ES-I3 (cell line): Measurements from ENCODE around the gene ZKSCAN1.

ENCODE experiments used
- H3K36me3 ChIP-seq: 2 replicates; pipeline ENCODE4 v1.6.1; 2013; ENCODE audit warnings: mild to moderate bottlenecking, low read length, control low read depth, moderate library complexity; ENCODE audit not compliant: insufficient read depth
- H3K4me1 ChIP-seq: 2 replicates; pipeline ENCODE4 v1.6.1; 2013; ENCODE audit warnings: mild to moderate bottlenecking, control low read depth, low read length; ENCODE audit not compliant: insufficient read depth
- H3K9ac ChIP-seq: 2 replicates; pipeline ENCODE4 v1.6.1; 2013; ENCODE audit warnings: low read depth, mild to moderate bottlenecking, low read length, moderate library complexity
- H3K9me3 ChIP-seq: 2 replicates; pipeline ENCODE4 v1.6.1; 2013; ENCODE audit warnings: mild to moderate bottlenecking, low read length, moderate library complexity; ENCODE audit not compliant: control insufficient read depth, insufficient read depth

Gene ZKSCAN1

GRCh38 chr7:100035876-100036275 is 20.5 kb downstream of the ZKSCAN1 start:
- Histone ChIP-seq H3K36me3 (peaks cover 30% of the 10 kb centered on the region), H3K9me3 (no peaks in the 10 kb centered on the region), H3K9ac (no peak overlapping the region), H3K4me1 (0 out of 2 replicates have a peak, but pooled peaks cover 4% of the 10 kb centered on the region)

- H3K4me1 ChIP-seq: 0 out of 2 replicates have a peak, but pooled peaks cover 6% of the 10 kb centered on the region
- H3K36me3 ChIP-seq: peaks cover 21% of the 10 kb centered on the region
- no peak overlapping the region for H3K9ac ChIP-seq
- H3K9me3 ChIP-seq: no peaks in the 10 kb centered on the region
Measured at GRCh38 chr7:100038326-100038725, 22.9 kb downstream of the ZKSCAN1 start.

GRCh38 chr7:100040575-100040974 is 25.2 kb downstream of the ZKSCAN1 start:
- Histone ChIP-seq H3K36me3 (peaks cover 4% of the 10 kb centered on the region), H3K4me1 (0 out of 2 replicates have a peak, but pooled peaks cover 6% of the 10 kb centered on the region), H3K9me3 (no peaks in the 10 kb centered on the region), H3K9ac (no peak overlapping the region)

- no peak overlapping the region for H3K9ac ChIP-seq
- no peaks in the 10 kb centered on the region for H3K36me3 ChIP-seq
- H3K4me1 ChIP-seq: 0 out of 2 replicates have a peak, but pooled peaks cover 9% of the 10 kb centered on the region
- H3K9me3 ChIP-seq: no peaks in the 10 kb centered on the region
Measured at GRCh38 chr7:100044718-100045117, 29.3 kb downstream of the ZKSCAN1 start.

GRCh38 chr7:100048680-100049079 is 33.3 kb downstream of the ZKSCAN1 start:
- Histone ChIP-seq H3K9ac (no peak overlapping the region), H3K9me3 (no peaks in the 10 kb centered on the region), H3K4me1 (peaks cover 3% of the 10 kb centered on the region; the same call in 1 of the 2 replicates), H3K36me3 (peaks cover 12% of the 10 kb centered on the region; the same call in 1 of the 2 replicates)

- Histone ChIP-seq H3K36me3 (peaks cover 12% of the 10 kb centered on the region; the same call in 1 of the 2 replicates), H3K9ac (peak within 1 kb of the TSS; percentile 97), H3K4me1 (peaks cover 3% of the 10 kb centered on the region; the same call in 1 of the 2 replicates), H3K9me3 (no peaks in the 10 kb centered on the region)
Measured at GRCh38 chr7:100049441-100050291, 34.3 kb downstream of the ZKSCAN1 start, which contains the start of gene ZSCAN21. Gene ZSCAN21, plus strand, starts transcription at chr7:100049774. Its CDS starts 7,233 bp downstream, at chr7:100057007.

- Histone ChIP-seq H3K9ac (no peak overlapping the region), H3K9me3 (no peaks in the 10 kb centered on the region), H3K36me3 (peaks cover 12% of the 10 kb centered on the region; the same call in 1 of the 2 replicates), H3K4me1 (peaks cover 3% of the 10 kb centered on the region; the same call in 1 of the 2 replicates)
Measured at GRCh38 chr7:100051611-100052010, 36.2 kb downstream of the ZKSCAN1 start.

GRCh38 chr7:100053215-100053614 is 37.8 kb downstream of the ZKSCAN1 start:
- Histone ChIP-seq H3K36me3 (peaks cover 23% of the 10 kb centered on the region; the same call in 1 of the 2 replicates), H3K9ac (no peak overlapping the region), H3K9me3 (no peaks in the 10 kb centered on the region), H3K4me1 (peaks cover 3% of the 10 kb centered on the region; the same call in 1 of the 2 replicates)

GRCh38 chr7:100057006-100057405 is 41.6 kb downstream of the ZKSCAN1 start:
- Histone ChIP-seq H3K9me3 (no peaks in the 10 kb centered on the region), H3K9ac (no peak overlapping the region), H3K4me1 (no peaks in the 10 kb centered on the region), H3K36me3 (peaks cover 34% of the 10 kb centered on the region)

GRCh38 chr7:100059251-100059739 is 43.9 kb downstream of the ZKSCAN1 start:
- Histone ChIP-seq H3K9me3 (no peaks in the 10 kb centered on the region), H3K36me3 (peaks cover 35% of the 10 kb centered on the region), H3K9ac (no peak overlapping the region), H3K4me1 (no peaks in the 10 kb centered on the region)

GRCh38 chr7:100061518-100062193 is 46.3 kb downstream of the ZKSCAN1 start:
- peaks cover 36% of the 10 kb centered on the region for H3K36me3 ChIP-seq
- H3K9ac ChIP-seq: no peak overlapping the region
- no peaks in the 10 kb centered on the region for H3K4me1 ChIP-seq
- no peaks in the 10 kb centered on the region for H3K9me3 ChIP-seq

GRCh38 chr7:100063376-100063775 is 48.0 kb downstream of the ZKSCAN1 start:
- Histone ChIP-seq H3K9me3 (no peaks in the 10 kb centered on the region), H3K9ac (no peak overlapping the region), H3K36me3 (peaks cover 23% of the 10 kb centered on the region), H3K4me1 (no peaks in the 10 kb centered on the region)

- Histone ChIP-seq H3K36me3 (peaks cover 17% of the 10 kb centered on the region), H3K9me3 (no peaks in the 10 kb centered on the region), H3K4me1 (no peaks in the 10 kb centered on the region), H3K9ac (no peak overlapping the region)
Measured at GRCh38 chr7:100064162-100064561, 48.8 kb downstream of the ZKSCAN1 start.

- Histone ChIP-seq H3K9ac (no peak overlapping the region), H3K9me3 (peaks cover 11% of the 10 kb centered on the region), H3K36me3 (peaks cover 30% of the 10 kb centered on the region), H3K4me1 (no peaks in the 10 kb centered on the region)
Measured at GRCh38 chr7:100065452-100066186, 50.2 kb downstream of the ZKSCAN1 start.
